GM10248 (cell line): Measurements from ENCODE around the gene BAX.
A peak's percentile ranks its signal among the peaks of the same experiment; 100 is the strongest.

ENCODE experiments used
- CTCF ChIA-PET: fragments of 300-600 bp; sonication (Branson Sonifier 250); formaldehyde crosslinking; extraction: SDS; loops from one replicate; lab custom pipeline; 2021; ENCODE audit warnings: antibody characterized with exemption; lab: Yijun Ruan, JAX
- POLR2A ChIA-PET: fragments of 350-650 bp; sonication (Branson Sonifier 250); formaldehyde crosslinking; extraction: SDS; loops from one replicate; lab custom pipeline; 2020; ENCODE audit warnings: antibody characterized with exemption; lab: Yijun Ruan, JAX
- DNase-seq: peaks from one replicate; pipeline ENCODE4 v3.0.0; 2012; ENCODE audit errors: extremely low spot score
- TF ChIP-seq, protein P1 (sequence below): IDR thresholded peaks from 2 replicates; pipeline ENCODE4 v1.5.1; 2012; ENCODE audit warnings: mild to moderate bottlenecking, low read depth; ENCODE audit errors: extremely low read depth, missing control alignments, control extremely low read depth

Gene BAX

DNA sequence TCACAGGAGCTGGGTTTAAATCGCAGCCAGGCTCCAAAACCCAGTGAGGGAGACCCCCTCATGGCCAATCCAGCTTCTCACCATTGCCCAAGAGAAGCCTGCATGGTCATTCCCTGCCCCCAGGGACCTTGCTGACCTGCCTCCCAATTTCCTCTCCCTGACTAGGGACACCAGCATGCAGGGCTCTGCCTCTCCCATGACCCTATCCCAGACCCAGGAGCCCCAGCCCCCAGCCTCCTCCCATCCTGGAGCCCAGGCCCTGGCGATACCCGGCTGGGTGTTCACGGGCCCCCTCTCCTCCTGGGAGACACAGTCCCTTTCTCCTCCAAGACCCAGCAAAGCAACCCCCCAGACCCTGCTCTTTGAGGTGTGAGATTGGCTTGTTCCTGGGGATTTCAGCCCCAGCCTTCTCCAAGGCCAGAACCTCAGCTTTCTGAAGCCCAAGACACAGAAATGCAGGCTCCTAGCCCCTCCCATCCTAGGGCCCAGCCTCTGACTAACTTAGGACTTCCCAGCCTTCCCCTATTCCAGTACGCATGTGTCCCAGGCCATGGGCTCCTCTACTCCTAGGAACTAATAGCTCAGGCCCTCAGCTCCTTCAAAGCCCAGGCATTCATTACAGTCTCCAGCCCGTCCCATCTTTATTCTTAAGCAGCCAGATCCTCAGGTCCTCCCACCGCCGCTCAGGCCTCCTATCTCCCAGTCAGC, 37.4 kb downstream of the BAX start:
- TF ChIP-seq, protein P1, sequence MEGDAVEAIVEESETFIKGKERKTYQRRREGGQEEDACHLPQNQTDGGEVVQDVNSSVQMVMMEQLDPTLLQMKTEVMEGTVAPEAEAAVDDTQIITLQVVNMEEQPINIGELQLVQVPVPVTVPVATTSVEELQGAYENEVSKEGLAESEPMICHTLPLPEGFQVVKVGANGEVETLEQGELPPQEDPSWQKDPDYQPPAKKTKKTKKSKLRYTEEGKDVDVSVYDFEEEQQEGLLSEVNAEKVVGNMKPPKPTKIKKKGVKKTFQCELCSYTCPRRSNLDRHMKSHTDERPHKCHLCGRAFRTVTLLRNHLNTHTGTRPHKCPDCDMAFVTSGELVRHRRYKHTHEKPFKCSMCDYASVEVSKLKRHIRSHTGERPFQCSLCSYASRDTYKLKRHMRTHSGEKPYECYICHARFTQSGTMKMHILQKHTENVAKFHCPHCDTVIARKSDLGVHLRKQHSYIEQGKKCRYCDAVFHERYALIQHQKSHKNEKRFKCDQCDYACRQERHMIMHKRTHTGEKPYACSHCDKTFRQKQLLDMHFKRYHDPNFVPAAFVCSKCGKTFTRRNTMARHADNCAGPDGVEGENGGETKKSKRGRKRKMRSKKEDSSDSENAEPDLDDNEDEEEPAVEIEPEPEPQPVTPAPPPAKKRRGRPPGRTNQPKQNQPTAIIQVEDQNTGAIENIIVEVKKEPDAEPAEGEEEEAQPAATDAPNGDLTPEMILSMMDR: no peak
- ChIA-PET CTCF (interaction anchor here (1.1 to 4.5 kb wide), 10 partner anchors 8 to 204 kb away, joined by 3 to 129 read pairs (median 12); no protein-coding TSS in a partner anchor), POLR2A (interaction anchor here (2.3 kb wide), 2 partner anchors 25 to 117 kb away, joined by 25 to 29 read pairs; partner anchors contain the start of gene FTL)
- DNase-seq: peak; percentile 56

DNA sequence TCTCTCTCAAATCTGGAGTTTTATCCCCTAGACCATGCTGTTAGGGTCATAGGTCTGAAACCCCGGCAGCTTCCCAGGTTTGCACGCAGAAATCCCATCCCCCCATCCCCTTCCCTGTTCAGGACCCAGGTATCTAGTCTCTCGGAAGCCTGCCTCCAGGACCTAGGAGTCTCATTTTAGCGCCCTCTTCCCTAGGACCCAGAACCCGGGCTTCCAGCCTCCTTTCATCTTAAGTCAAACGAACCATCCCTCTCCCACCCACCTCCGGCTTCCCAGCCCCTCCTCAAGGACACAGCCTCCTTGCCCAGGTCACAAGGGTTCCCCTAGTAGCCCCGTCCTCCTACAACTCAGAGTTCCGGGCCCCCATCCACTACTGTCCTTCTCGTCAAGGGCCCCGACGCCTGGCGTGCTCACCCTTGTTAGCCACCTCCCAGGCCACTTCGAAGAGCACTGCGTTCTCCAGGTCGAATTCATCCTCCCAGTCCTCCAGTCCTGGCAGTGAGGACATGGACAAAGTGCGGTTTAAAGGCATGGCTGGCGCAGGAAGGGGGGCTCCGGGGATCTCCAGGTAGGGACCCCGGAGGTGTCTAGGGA, 38.0 kb downstream of the BAX start:
- ChIA-PET POLR2A (interaction anchor here (0.6 to 2.3 kb wide), 11 partner anchors 9 to 128 kb away, joined by 3 to 29 read pairs (median 6); partner anchors contain the start of gene FTL), CTCF (interaction anchor here (0.8 to 4.5 kb wide), 32 partner anchors 11 to 478 kb away, joined by 3 to 129 read pairs (median 4); partner anchors contain the start of genes FTL and LIN7B)
- TF ChIP-seq, protein P1: no peak
- DNase-seq: no peak

DNA sequence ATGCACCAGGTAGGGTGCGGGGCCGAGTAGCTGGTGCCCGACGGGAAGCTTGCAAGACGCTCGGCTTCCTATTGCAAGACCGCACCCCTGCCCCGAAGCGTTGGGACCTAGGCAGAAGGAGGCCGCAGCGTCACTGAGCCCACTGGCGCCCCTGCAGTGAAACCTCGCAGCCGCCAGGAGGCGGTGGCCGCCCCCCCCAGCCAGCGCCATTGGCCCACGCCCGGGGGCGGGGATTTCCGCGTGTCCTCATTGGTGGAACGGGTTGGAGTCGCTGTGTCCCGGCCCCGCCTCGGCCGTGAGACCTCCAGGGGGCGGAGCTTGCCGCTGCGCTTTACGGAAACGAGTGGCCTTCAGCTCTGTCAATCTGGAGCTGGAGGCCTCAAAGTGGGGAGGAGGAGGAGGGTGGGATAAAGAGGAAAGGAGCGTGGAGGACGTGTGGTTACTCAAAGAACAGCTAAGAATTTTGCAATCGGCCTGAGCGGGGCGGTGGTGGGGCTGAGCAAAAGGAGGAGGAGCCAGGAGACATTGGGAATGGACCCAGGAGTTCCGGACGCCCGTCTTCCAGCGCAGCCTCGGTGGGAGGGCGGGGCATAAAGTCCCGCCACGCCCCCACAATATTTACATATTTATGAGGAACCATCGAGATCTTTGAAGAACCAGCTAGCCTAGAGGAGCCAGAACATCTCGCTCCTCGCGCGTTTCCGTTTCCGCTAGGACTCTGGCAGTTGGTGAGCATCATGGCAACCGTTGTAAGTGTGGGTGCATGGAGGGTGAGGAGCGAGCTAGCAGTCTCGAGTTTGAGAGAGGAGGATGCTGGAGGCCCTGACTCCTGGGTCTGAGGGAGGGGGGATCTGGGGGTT, 38.7 kb downstream of the BAX start, which contains the start of the genes GYS1 and RUVBL2:
Gene GYS1 (minus strand): TSS at position 135 of the 860 bp plus-strand sequence. CDS start 197 bp downstream, outside the sequence.
Gene RUVBL2 (plus strand): TSS at position 713 of the 860 bp plus-strand sequence. CDS start 25 bp downstream, at position 738.
- ChIA-PET CTCF (interaction anchor here (0.6 to 4.5 kb wide), 43 partner anchors 10 to 477 kb away, joined by 3 to 129 read pairs (median 4); partner anchors contain the start of genes DHDH, FTL, LIN7B and NUCB1), POLR2A (interaction anchor here (0.6 to 2.3 kb wide), 19 partner anchors 8 to 374 kb away, joined by 3 to 29 read pairs (median 4); partner anchors contain the start of genes FTL, PPP1R15A, RPL18 and SPHK2)
- TF ChIP-seq, protein P1: peak; percentile 91
- peak; percentile 99 for DNase-seq

DNA sequence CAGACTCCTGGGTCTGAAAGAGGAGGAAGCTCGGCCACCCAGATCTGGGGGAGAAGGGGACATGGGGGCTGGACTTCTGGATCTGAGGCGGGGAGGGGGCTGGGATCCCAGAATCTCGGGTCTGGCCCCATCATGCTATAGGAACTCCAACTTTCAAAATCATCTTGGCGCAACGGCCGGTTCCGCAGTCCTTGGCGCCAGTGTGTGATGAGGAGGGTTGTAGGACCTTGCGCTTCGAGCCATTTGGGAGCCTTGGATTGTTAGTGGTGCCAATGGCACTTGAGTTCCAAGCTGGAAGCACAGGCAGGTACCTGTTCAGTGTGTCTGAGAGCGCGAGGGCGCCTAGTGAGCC, 39.3 kb downstream of the BAX start:
- TF ChIP-seq, protein P1: no peak
- CTCF ChIA-PET: interaction anchor here (0.7 to 4.5 kb wide), 28 partner anchors 9 to 449 kb away, joined by 3 to 129 read pairs (median 6); partner anchors contain the start of genes DHDH, FTL, LIN7B and NUCB1

DNA sequence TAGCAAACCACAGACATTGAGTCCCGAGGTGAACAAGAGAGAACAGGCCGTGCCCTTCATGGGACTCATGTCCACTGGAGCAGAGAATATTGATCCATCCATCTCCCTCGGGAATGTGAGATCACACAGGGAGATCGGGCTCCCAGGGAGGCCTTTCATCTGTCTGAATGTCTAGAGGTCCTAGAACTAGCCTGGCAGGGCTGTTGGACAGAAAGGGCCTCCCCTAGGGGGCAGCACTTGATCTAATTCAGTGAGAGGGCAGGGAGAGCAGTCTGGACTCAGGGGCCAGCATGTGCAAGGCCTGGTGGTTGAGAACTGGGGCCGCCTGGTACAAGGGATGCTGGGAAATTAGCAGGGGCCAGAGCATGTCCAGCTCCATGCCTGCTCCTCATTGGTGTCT, 43.3 kb downstream of the BAX start:
- peak; percentile 54 for DNase-seq
- ChIA-PET CTCF (interaction anchor here (0.8 to 4.7 kb wide), 12 partner anchors 9 to 411 kb away, joined by 3 to 45 read pairs (median 4); a partner anchor contains a TSS), POLR2A (no interaction called here)
- TF ChIP-seq, protein P1: peak; percentile 41

More for the DNA sequence above, 39.3 kb downstream of the BAX start:
- POLR2A ChIA-PET: interaction anchor here (0.6 to 2.3 kb wide), 11 partner anchors 10 to 375 kb away, joined by 3 to 29 read pairs (median 7); partner anchors contain the start of genes FTL, PPP1R15A, RPL18 and SPHK2
- DNase-seq: no peak
